ENCODE data around the gene ALDH5A1.

The ALDH5A1 gene

DNA sequence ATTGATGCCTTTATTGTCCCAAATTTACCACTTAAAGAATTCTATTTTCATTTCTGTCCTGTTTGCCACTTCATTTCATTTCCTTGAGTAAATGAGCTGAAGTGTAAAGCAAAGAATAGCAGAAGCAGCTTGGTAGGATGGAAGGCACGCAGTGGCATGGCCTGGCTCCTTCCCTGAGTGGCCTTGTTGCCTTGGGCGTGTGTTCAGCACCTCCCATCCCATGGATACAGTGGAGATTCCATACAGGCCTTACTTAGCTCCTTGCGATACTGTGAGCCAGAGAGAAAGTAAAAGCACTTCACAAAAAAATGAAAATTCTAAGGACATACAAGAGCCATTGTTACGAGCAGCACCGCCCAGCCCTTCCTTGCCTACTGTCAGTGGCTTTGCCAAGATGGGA lies 39.6 kb downstream of the ALDH5A1 start:
- no peak for DNase-seq

DNA sequence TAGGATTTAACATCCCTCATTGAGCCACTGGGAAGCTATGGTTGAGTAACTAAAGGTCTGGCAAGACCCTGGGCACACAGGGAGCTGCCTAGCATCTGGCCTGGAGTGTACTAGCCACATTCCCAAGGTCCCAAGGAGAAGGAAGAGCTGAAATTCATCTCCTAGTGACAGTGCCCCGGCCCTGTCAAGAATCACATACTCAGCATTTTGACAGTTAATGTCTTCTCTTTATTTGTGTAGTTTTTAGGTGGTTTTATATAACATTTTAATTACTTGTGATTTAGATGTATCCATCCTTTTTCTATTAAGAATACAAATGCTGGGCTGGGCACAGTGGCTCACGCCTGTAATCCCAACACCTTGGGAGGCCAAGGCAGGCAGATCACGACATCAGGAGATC lies 40.4 kb downstream of the ALDH5A1 start:
- no peak for DNase-seq

DNA sequence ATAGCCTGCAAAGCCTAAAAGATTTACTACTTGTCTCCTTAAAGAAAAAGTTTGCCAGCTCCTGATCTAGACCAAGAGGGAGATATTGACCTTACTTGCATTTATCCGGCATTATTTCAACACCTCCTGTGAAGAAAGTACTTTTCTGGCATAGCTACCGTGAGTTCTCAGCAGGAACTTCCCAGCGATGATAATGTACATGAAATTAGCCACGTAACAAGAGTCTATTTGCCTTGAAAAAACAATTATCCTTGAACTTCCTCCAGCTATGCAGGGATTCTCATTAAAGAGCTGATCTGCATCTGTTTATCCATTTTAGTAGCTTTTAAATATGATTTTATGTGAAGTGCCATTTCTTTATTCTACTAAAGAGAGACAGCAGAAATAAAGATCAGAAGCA lies 41.7 kb downstream of the ALDH5A1 start:
- DNase-seq, result no peak

GRCh38 chr6:24537082-24537699 lies 42.4 kb downstream of the ALDH5A1 start:
- no peak for DNase-seq

- no peak for DNase-seq
Observed at GRCh38 chr6:24537771-24538385, 43.1 kb downstream of the ALDH5A1 start.

DNA sequence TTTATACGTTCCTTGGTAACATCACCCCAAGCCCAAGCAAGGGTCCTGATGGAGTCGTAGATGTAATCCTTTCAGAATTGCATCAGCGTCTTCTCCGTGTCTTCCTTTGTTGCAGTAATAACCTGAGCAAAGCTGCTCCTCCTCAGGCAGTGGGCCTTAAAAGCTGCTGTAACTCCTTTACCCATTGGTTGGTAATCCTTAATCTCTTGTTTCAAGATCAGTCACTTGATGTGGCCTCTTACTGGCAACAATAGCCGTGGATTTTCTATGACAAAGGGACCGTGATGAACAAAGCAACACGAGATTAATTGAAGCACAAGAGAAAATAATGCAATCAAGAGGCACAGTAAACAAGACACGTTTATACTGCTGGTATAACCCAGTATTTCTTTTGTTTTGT lies 44.6 kb downstream of the ALDH5A1 start:
- no peak for DNase-seq

DNA sequence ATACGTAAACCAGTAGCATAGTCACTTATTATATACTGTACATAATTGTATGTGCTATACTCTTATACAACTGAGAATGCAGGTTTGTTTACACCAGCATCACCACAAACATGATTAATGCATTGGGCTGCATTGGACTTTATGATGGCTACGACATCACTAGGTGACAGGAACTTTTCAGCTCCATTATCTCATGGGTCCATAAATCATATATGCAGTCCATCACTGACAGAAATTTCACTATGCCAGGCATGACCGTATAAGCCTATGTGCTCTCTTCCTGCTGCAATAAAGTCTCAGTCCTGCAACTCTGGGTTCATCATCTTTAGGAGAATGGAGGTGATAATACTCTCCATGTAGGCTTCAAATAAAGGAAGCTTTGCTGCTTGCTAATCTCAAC lies 45.4 kb downstream of the ALDH5A1 start:
- DNase-seq, result no peak

- no peak for DNase-seq
Observed at GRCh38 chr6:24543683-24544082, 48.9 kb downstream of the ALDH5A1 start.

DNA sequence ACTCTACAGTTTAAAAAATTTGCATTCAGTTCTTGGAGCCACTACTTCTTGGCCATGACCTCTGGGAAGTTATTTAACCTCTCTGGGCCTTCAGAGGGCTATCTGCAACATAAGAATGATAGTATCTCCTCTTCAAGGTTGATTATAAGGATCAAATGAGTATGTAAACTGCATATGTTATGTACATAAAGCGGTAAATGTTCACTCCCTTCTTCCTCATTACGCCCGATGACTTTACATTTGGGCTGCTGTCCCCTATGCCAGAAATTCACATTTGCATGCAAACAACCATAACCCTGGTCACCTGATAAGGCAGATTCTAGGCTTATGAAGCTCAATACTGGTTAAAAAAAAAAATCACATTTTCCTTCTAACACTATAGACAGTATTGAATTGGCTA lies 50.4 kb downstream of the ALDH5A1 start:
- no peak for DNase-seq

DNA sequence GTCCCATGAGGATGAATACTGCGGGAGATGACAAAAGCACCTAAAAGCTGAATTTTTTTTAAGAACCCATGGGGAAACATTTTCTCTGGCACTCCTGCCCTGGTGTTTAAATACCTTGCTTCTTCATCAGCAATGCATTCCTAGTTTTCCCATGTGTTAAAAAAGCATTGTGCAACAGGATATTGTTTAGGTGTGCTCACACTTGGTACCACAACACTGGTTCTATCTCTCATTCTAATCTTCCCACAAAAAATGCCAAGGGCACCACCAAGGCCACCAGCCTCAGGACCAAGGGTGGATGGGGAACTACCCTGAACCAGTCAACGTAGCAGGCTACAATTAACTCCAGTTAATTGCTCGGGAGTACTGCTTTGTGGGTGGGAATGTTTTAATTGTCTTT lies 50.9 kb downstream of the ALDH5A1 start:
- no peak for DNase-seq

DNA sequence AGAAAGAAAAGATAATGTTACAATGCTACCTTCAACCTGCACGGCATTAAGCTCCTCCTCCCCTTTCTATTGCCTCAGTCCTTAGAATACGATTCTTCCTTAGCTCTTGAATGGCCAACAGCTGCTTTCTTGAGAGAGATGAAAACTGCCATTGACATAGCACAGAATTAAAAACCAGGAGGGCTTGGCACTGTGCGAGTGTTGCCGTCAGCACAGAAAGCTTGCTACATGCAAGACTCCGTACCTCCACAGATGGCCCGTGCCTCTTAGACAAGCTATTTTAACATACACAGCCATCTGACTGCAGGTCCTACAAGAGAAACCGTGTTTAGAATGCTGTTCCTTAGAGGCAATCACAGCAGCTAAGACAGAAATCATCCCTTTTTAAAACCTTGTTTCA lies 51.7 kb downstream of the ALDH5A1 start:
- no peak for DNase-seq

DNA sequence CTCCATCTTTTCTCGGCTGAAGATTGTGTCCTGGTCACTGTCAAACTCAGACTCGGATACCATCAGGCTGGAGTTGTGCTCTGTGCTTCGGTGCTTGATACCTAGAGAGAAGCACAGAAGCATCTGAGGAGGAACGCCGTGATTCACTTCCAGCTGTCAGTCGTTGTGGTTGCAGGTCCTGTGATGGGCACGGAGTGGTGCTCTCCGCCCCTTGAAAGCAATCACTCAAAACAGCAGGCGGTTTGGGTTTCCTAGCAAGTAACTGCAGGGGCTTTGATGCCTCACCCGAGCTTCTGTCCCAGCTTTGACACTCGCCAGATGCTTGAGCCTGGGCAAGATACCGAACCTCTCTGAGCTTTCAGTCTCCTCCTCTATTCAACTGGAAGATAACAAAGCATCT lies 52.5 kb downstream of the ALDH5A1 start:
- DNase-seq, result peak; percentile 27

DNA sequence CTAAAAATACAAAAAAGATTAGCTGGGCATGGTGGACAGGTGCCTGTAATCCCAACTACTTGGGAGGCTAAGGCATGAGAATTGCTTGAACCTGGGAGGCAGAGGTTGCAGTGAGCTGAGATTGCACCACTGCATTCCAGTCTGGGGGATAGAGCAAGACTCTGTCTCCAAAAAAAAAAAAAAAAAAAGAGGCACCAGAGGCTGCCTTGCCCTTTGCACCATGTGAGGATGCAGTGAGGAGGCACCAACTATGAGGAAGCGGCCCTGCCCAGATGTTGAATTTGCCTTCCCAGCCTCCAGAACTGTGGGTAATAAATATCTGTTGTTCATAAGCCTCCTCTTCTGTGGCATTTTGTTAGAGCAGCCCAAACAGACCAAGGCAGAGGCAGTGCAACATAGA lies 54.4 kb downstream of the ALDH5A1 start:
- DNase-seq, result no peak

DNA sequence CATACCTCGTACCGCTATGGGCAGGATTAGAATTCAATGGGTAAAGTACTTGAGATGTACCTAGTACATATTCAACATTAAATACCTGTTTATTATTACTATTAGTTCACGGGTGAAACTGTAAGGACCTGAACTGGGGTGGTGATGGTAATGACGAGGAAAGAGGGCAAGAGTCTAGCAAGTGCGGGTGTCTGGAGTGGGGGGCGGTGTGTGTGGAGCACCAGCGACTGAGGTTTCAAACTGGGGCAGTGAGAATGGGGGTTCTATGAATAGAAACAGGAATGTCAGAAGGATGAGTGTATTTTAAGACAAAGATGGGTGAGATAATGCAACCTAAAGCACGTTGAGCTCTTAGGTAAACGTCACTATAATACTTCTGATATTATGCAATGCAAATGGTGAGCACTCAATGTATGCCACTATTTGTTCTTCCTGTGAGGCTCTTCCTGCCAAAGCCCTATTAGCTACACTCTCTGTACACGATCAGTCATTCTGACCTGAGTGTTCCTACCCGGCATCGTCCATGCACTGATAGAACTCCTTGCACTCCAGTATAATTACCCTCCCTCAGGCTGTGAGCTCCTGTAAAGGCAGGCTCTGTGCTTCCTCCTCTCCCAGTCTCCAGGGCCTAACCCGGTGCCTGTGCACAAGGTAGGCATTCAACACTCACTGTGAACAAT lies 55.0 kb downstream of the ALDH5A1 start:
- DNase-seq, result no peak

- DNase-seq, result no peak
Observed at GRCh38 chr6:24551139-24551538, 56.4 kb downstream of the ALDH5A1 start.

GRCh38 chr6:24554474-24554873 lies 59.7 kb downstream of the ALDH5A1 start:
- no peak for DNase-seq

GRCh38 chr6:24558516-24558915 lies 63.7 kb downstream of the ALDH5A1 start:
- no peak for DNase-seq

DNA sequence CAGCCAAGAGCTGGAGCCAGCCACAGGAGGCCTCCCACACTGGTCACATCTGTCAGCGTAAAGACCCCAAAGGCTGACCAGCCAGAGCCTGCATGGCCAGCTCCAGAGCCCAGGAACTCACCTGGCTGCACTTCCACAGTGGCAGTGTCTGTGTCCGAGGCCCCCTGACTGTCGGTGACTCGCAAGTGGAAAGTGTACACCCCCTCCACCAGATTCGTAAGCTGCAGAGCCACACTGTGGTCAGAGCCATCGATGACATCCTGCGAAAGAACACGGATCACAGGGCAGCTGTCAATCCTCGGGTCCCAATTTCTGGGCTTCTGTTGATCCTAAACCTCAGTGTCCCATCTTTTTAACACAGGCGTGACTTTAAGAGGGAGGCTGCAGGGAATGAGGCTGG lies 69.3 kb downstream of the ALDH5A1 start:
- DNase-seq, result no peak

DNA sequence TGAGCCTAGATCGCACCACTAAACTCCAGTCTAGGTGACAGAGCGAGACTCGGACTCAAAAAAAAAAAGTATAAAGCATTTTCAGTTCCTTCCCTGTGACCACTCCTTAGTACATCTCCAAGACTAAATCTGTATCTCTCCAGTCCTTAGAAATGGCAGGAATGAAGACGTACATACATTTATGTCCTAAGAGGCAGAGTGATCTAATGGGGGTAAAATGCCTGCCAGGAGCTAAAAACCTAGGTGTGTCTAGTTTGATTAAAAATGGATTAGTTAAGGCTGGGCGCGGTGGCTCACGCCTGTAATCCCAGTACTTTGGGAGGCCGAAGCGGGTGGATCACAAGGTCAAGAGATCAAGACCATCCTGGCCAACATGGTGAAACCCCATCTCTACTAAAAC lies 70.4 kb downstream of the ALDH5A1 start:
- no peak for DNase-seq

DNA sequence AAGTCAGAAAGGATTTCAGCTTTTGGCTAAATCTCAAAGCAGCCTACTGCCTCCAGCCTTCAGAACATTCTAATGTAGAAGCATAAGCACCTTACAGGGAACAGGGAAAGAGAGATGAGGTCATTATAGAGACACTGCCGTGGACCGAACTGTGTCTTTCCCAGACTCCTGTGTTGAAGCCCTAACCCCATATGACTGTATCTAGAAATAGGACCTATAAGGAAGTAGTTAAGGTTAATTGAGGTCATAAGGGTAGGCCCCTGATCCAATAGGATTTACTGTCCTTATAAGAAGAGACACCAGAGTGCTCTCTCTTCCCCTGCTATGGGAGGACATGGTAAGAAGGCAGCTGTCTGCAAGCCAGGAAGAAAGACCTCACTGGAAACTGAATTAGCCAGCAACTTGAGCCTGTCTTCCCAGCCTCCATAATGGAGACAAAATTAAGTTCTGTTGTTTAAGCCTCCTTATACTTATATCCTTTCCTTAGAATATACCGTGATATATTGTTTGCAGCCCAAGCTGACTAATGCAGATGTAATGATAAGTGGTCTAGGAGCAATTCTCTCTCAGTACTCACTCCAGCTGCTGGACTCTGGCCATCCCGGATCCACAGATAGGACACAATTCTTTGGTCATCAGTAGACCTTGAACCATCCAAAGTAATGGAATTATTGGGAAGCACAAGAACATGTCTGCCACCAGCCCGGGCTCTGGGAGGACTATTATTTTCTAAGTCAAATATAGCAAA lies 71.4 kb downstream of the ALDH5A1 start:
- DNase-seq, result no peak

- DNase-seq, result no peak
Observed at GRCh38 chr6:24568683-24569082, 73.9 kb downstream of the ALDH5A1 start.

- no peak for DNase-seq
Observed at GRCh38 chr6:24569811-24570210, 75.0 kb downstream of the ALDH5A1 start.

DNA sequence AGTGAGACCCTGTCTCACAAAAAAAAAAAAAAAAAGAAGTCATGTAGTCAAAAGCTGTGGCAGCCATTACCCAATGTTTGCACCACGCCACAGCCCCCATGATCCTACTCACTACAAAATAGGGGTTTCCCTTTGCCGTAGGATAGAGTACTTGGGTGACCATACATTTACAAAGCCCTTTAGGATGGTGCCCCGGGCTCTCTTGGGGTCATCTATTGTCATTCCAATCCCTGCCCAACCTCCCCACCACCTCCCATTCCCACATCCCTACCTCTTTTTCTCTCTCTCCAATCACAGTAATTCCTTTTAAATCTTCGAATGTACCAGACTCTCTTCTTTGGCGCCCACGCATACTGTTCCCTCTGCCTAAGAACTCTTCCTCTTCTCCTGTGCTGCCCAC lies 76.6 kb downstream of the ALDH5A1 start:
- no peak for DNase-seq

DNA sequence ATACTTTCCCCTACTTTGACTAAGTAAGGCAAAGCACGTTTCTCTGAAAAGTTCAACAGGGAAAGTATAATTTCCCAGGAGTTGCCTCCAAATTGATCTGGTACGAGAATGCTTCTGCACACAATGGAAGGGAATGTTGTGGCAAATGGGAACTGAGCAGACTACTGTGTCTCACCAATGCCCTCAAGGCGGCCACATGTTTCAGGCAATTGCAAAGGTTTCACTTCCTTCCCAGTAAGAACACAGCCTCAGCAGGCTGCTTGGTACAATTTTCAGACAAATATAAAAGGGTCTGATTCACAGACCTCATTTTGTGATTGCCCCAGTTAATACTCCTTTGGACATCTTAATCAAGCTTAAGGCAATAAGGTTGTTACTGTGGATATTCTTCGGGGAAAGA lies 80.0 kb downstream of the ALDH5A1 start:
- peak; percentile 23 for DNase-seq
